HCT116 (cell line): ENCODE data around the gene EHMT1. TPM values are rescaled to one million over a fixed set of nuclear protein-coding genes. Genes with fewer than 3 reads are reported as not detected.
"Not testable (repeated sequence)": the region's sequence is repeated elsewhere in the genome, so short reads cannot be mapped to it uniquely, and the experiment has no call there.

Experiments
- ATAC-seq: fragments of 200-7000 bp; cut with Tn5 transposase; 2 replicates; pipeline ENCODE4 v1.9.1; 2020; ENCODE audit warnings: mild to moderate bottlenecking, moderate library complexity
- BruUV-seq: library from RNA; stranded (reverse); fragments of 400-500 nt; replicated peaks from 2 replicates; lab custom pipeline; 2021; lab: Mats Ljungman, UMichigan
- CTCF ChIA-PET: fragments of 300-600 bp; sonication (Branson Sonifier 250); formaldehyde crosslinking; loops from one replicate; lab custom pipeline; 2021; ENCODE audit warnings: antibody characterized with exemption; lab: Charles Lee
- POLR2A ChIA-PET: fragments of 300-600, 350-600 bp; sonication (Branson Sonifier 250); formaldehyde crosslinking; loops from one replicate; lab custom pipeline; 2021; ENCODE audit warnings: antibody characterized with exemption; lab: Charles Lee
- RAD21 ChIA-PET, 2 experiments: fragments of 300-600 bp; sonication (Branson Sonifier 250); formaldehyde crosslinking; loops; one replicate each; lab custom pipeline; 2023; ENCODE audit warnings: low total read pairs in 2 of 2; ENCODE audit not compliant: uncharacterized antibody in 2 of 2, unreplicated experiment in 2 of 2, low non-redundant PET in 1 of 2; lab: Charles Lee
- DNase-seq: peaks from one replicate; pipeline ENCODE4 v3.0.0-alpha.2; 2010; ENCODE audit warnings: low read depth, low spot score
- H2AFZ ChIP-seq: fragments of 200-600 bp; shearing (Covaris generic), sonication (generic); 2 replicates; pipeline ENCODE4 v1.6.1; 2017; ENCODE audit warnings: low read depth, mixed run types, mixed read lengths, antibody characterized with exemption, low read length; ENCODE audit not compliant: poor library complexity, severe bottlenecking
- H3K27ac ChIP-seq: 2 replicates; pipeline ENCODE4 v1.5.1; 2012; ENCODE audit warnings: low read depth, low read length
- H3K27me3 ChIP-seq: fragments of 200-600 bp; sonication (generic); 2 replicates; pipeline ENCODE4 v1.6.1; 2016; ENCODE audit warnings: mixed run types, low read length, mixed read lengths; ENCODE audit not compliant: insufficient read depth
- H3K36me3 ChIP-seq, 2 experiments: fragments of 200-500 bp in 1 of 2; fragments of 200-600 bp in 1 of 2; sonication (Bioruptor generic) in 1 of 2; sonication (generic) in 1 of 2; 2 replicates each; pipeline versions ENCODE4 v1.5.1 to v1.6.1; 2014 to 2016; ENCODE audit warnings: low read length in 2 of 2, inconsistent platforms in 1 of 2, mixed read lengths in 1 of 2, mixed run types in 1 of 2; ENCODE audit not compliant: insufficient read depth in 2 of 2, control insufficient read depth in 1 of 2
- H3K4me1 ChIP-seq, 2 experiments: fragments of 200-600 bp in 1 of 2; sonication (generic) in 1 of 2; 2 replicates each; pipeline versions ENCODE4 v1.5.1 to v1.6.1; 2012 to 2017; ENCODE audit warnings: low read length in 2 of 2, inconsistent platforms in 1 of 2, mild to moderate bottlenecking in 1 of 2, mixed read lengths in 1 of 2, mixed run types in 1 of 2, moderate library complexity in 1 of 2; ENCODE audit not compliant: insufficient read depth in 2 of 2, control insufficient read depth in 1 of 2
- H3K4me2 ChIP-seq: fragments of 200-600 bp; sonication (generic); 2 replicates; pipeline ENCODE4 v1.6.1; 2017; ENCODE audit warnings: mixed run types, low read length, mixed read lengths
- H3K4me3 ChIP-seq, 2 experiments: fragments of 200-600 bp in 1 of 2; sonication (generic) in 1 of 2; replicated peaks in 1 of 2; 2 replicates each; pipeline ENCODE4 v1.5.1; 2011 to 2016; ENCODE audit warnings: low read length in 2 of 2, control low read depth in 1 of 2, low read depth in 1 of 2, mild to moderate bottlenecking in 1 of 2, mixed read lengths in 1 of 2, mixed run types in 1 of 2
- H3K79me2 ChIP-seq: fragments of 200-600 bp; sonication (generic); 2 replicates; pipeline ENCODE4 v1.6.1; 2017; ENCODE audit warnings: mild to moderate bottlenecking, mixed run types, low read length, moderate library complexity, mixed read lengths; ENCODE audit not compliant: insufficient read depth
- H3K9ac ChIP-seq: fragments of 200-600 bp; sonication (generic); 2 replicates; pipeline ENCODE4 v1.6.1; 2016; ENCODE audit warnings: low read length, mixed read lengths
- H3K9me2 ChIP-seq: fragments of 200-600 bp; sonication (generic), shearing (Covaris generic); 2 replicates; pipeline ENCODE4 v1.6.1; 2017; ENCODE audit warnings: mixed run types, mild to moderate bottlenecking, moderate library complexity; ENCODE audit not compliant: insufficient read depth
- H3K9me3 ChIP-seq, 2 experiments: fragments of 200-500 bp in 1 of 2; fragments of 200-600 bp in 1 of 2; sonication (Bioruptor generic) in 1 of 2; sonication (generic) in 1 of 2; 2 replicates each; pipeline ENCODE4 v1.6.1; 2014 to 2017; ENCODE audit warnings: low read length in 2 of 2, mixed read lengths in 2 of 2, inconsistent platforms in 1 of 2, low read depth in 1 of 2, mild to moderate bottlenecking in 1 of 2, mixed run types in 1 of 2, moderate library complexity in 1 of 2; ENCODE audit not compliant: control insufficient read depth in 1 of 2, insufficient read depth in 1 of 2
- H4K20me1 ChIP-seq: fragments of 200-600 bp; sonication (generic), shearing (Covaris generic); 2 replicates; pipeline ENCODE4 v1.6.1; 2017; ENCODE audit warnings: mixed run types, mild to moderate bottlenecking, moderate library complexity; ENCODE audit not compliant: insufficient read depth
- EGR1 ChIP-seq: IDR thresholded peaks from 2 replicates; pipeline ENCODE4 v1.6.1; 2012; ENCODE audit warnings: low read depth
- EZH2 ChIP-seq: fragments of 200-600 bp; sonication (generic); IDR thresholded peaks from 2 replicates; pipeline ENCODE4 v1.6.1; 2017; ENCODE audit warnings: antibody characterized with exemption, mixed run types
- EZH2phosphoT487 ChIP-seq: fragments of 200-600 bp; IDR thresholded peaks from 2 replicates; pipeline ENCODE4 v1.6.1; 2018; ENCODE audit warnings: antibody characterized with exemption, borderline replicate concordance
- JUND ChIP-seq: IDR thresholded peaks from 2 replicates; pipeline ENCODE4 v1.6.1; 2012
- POLR2A ChIP-seq: IDR thresholded peaks from 2 replicates; pipeline ENCODE4 v1.7.0; 2011; ENCODE audit warnings: borderline replicate concordance; ENCODE audit not compliant: insufficient read depth, insufficient read length; ENCODE audit errors: extremely low read depth
- POLR2AphosphoS5 ChIP-seq: IDR thresholded peaks from 2 replicates; pipeline ENCODE4 v1.6.1; 2011; ENCODE audit warnings: mild to moderate bottlenecking, low read depth, low read length, moderate library complexity
- SIN3A ChIP-seq: IDR thresholded peaks from 2 replicates; pipeline ENCODE4 v1.6.1; 2012; ENCODE audit warnings: low read depth
- TCF7L2 ChIP-seq: IDR thresholded peaks from 2 replicates; pipeline ENCODE4 v1.7.0; 2011; ENCODE audit warnings: borderline replicate concordance, inconsistent platforms; ENCODE audit not compliant: insufficient read depth, insufficient read length; ENCODE audit errors: extremely low read depth
- YY1 ChIP-seq: IDR thresholded peaks from 2 replicates; pipeline ENCODE4 v1.6.1; 2011; ENCODE audit warnings: low read length, low read depth, moderate library complexity, mild to moderate bottlenecking; ENCODE audit not compliant: insufficient replicate concordance; ENCODE audit errors: extremely low read depth
- ZFX ChIP-seq: fragments of 450-650 bp; IDR thresholded peaks from 2 replicates; pipeline ENCODE4 v1.6.1; 2017
- ZNF274 ChIP-seq: fragments of 200-500 bp; sonication (Bioruptor generic); IDR thresholded peaks from 2 replicates; pipeline ENCODE4 v1.6.1; 2014; ENCODE audit warnings: mild to moderate bottlenecking, low read depth, low read length, inconsistent platforms
- intact Hi-C: fragments of 100-400 bp; cut with micrococcal nuclease; formaldehyde crosslinking; loops from 2 replicates; pipeline ENCODE4 v1.10.0; 2022
- total RNA-seq: library from RNA; stranded (reverse); gene quantifications from one replicate; pipeline ENCODE4 v1.2.1, GENCODE V29; 2021; ENCODE audit not compliant: unreplicated experiment
- TF ChIP-seq, protein P1 (sequence below), 3 experiments: fragments of 200-600 bp in 1 of 3; sonication (generic) in 1 of 3; IDR thresholded peaks in 2 of 3; conservative IDR thresholded peaks in 1 of 3; 2 replicates each; pipeline ENCODE4 v1.5.1; 2012 to 2017; ENCODE audit warnings: low read depth in 2 of 3, low read length in 2 of 3, antibody characterized with exemption in 1 of 3, borderline replicate concordance in 1 of 3, control low read depth in 1 of 3, mild to moderate bottlenecking in 1 of 3, mixed read lengths in 1 of 3, mixed run types in 1 of 3, moderate library complexity in 1 of 3; ENCODE audit not compliant: insufficient read depth in 1 of 3

Gene EHMT1
- total RNA-seq, 1 experiment from 2014 or later: 86.1 TPM

DNA sequence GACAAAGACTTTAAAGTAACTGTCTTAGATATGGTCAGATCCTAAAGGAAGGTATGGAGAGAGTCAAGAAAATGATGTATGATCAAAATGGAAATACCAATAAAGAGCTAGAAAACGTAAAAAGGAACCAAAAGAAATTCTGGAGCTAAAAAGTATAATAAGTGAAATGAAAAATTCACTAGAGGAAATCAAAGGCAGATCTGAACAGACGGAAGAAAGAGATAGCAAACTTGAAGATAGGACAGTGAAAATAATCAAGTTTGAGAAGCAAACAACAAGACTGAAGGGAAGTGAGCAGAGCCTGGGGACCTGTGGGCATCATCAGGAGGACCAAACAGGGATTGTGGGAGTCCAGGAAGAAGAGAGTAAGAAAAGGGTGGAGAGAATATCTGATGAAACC, 115.4 kb downstream of the EHMT1 start:
- CTCF ChIA-PET: no interaction called here

DNA sequence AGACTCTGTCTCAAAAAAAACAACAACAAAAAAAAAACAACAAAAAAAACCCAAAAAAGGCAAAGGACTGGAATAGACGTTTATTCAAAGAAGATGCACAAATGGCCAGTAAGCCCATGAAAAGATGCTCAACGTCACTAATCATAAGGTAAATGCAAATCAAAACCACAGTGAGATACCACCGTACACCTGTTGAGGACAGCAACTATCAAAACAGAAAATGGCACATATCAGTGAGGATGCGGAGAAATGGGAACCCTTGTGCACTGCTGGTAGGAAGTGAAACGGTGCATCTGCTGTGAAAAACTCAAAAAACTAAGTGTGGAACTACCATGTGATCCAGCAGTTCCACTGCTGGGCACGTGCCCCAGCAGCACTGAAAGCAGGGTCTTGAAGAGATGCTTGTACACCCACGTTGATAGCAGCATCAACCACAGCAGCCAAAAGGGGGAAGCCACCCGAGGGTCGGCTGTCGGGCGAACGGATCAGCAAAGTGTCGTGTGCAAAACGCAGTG, 119.4 kb downstream of the EHMT1 start:
- H3K9me2 ChIP-seq, DNase-seq, H4K20me1 ChIP-seq, BruUV-seq, H3K9me3 ChIP-seq, RAD21 ChIA-PET, intact Hi-C loops, H3K27me3 ChIP-seq, CTCF ChIA-PET, H3K4me2 ChIP-seq, ATAC-seq, H3K4me3 ChIP-seq, H3K27ac ChIP-seq, H3K9ac ChIP-seq, H3K36me3 ChIP-seq, POLR2A ChIA-PET, H2AFZ ChIP-seq, H3K4me1 ChIP-seq: not testable (repeated sequence)
- H3K79me2 ChIP-seq: peaks cover 11% of the 10 kb centered on the region; the same call in 1 of the 2 replicates

More for the DNA sequence above, 115.4 kb downstream of the EHMT1 start:
- Histone ChIP-seq H3K27ac (no peak overlapping the region), H3K9me3 (peaks cover 3 to 5% of the 10 kb centered on the region in 2 experiments; a peak in 1 of 4 replicates), H3K9ac (no peak overlapping the region), H3K4me3 (no peak overlapping the region), H3K4me1 (no peaks in the 10 kb centered on the region), H4K20me1 (no peaks in the 10 kb centered on the region; the same call in 1 of the 2 replicates), H3K9me2 (no peaks in the 10 kb centered on the region), H3K36me3 (peaks cover 6 to 19% of the 10 kb centered on the region in 2 experiments), H3K4me2 (no peak overlapping the region), H2AFZ (no peak overlapping the region), H3K79me2 (peaks cover 21% of the 10 kb centered on the region; the same call in 1 of the 2 replicates), H3K27me3 (no peaks in the 10 kb centered on the region)
- ChIA-PET RAD21 (no interaction called here), POLR2A (no interaction called here)
- TF ChIP-seq ZFX (no peak), TCF7L2 (no peak), EGR1 (no peak), EZH2 (no peak), YY1 (no peak), POLR2AphosphoS5 (no peak), EZH2phosphoT487 (no peak), SIN3A (no peak), ZNF274 (no peak), JUND (no peak), POLR2A (no peak)
- TF ChIP-seq, protein P1, sequence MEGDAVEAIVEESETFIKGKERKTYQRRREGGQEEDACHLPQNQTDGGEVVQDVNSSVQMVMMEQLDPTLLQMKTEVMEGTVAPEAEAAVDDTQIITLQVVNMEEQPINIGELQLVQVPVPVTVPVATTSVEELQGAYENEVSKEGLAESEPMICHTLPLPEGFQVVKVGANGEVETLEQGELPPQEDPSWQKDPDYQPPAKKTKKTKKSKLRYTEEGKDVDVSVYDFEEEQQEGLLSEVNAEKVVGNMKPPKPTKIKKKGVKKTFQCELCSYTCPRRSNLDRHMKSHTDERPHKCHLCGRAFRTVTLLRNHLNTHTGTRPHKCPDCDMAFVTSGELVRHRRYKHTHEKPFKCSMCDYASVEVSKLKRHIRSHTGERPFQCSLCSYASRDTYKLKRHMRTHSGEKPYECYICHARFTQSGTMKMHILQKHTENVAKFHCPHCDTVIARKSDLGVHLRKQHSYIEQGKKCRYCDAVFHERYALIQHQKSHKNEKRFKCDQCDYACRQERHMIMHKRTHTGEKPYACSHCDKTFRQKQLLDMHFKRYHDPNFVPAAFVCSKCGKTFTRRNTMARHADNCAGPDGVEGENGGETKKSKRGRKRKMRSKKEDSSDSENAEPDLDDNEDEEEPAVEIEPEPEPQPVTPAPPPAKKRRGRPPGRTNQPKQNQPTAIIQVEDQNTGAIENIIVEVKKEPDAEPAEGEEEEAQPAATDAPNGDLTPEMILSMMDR (IDR thresholded peaks at IDR 0.05 in 2 of 3, conservative IDR thresholded peaks at IDR 0.05 in 1 of 3; ENCODE audit: borderline replicate concordance in 1 of 3, insufficient read depth in 1 of 3, low read depth in 2 of 3, low read length in 2 of 3): no peak
- intact Hi-C loops: no loop called here
- BruUV-seq: no TSS peak
- DNase-seq (no peak), ATAC-seq (no peak)
